IMR-90 (cell line): ENCODE measurements around the gene PRKCA. TPM values are rescaled to one million over a fixed set of nuclear protein-coding genes. Genes with fewer than 3 reads are reported as not detected.

Experiments used
- ATAC-seq: fragments of 200-7000 bp; cut with Tn5 transposase; 2 replicates; pipeline ENCODE4 v1.9.1; 2020; ENCODE audit warnings: low read depth, mild to moderate bottlenecking, moderate library complexity
- BruUV-seq: library from RNA; stranded (reverse); fragments of 400-500 nt; replicated peaks from 2 replicates; lab custom pipeline; 2021; lab: Mats Ljungman, UMichigan
- CTCF ChIA-PET: fragments of 300-600 bp; formaldehyde crosslinking; extraction: SDS; loops from one replicate; lab custom pipeline; 2021; ENCODE audit warnings: antibody characterized with exemption; lab: Yijun Ruan, JAX
- POLR2A ChIA-PET: fragments of 300-600 bp; sonication (Branson Sonifier 250); formaldehyde crosslinking; loops from one replicate; lab custom pipeline; 2022; ENCODE audit warnings: antibody characterized with exemption; ENCODE audit not compliant: unreplicated experiment; lab: Charles Lee
- DNase-seq: peaks from one replicate; pipeline ENCODE4 v3.0.0; 2013
- H2AFZ ChIP-seq: replicated peaks from 2 replicates; pipeline ENCODE3; 2013; ENCODE audit warnings: low read length, mild to moderate bottlenecking; ENCODE audit not compliant: poor library complexity
- H2AK5ac ChIP-seq: 2 replicates; pipeline ENCODE4 v1.6.1; 2013; ENCODE audit warnings: low read depth, low read length, inconsistent platforms
- H2AK9ac ChIP-seq: replicated peaks from 2 replicates; pipeline ENCODE3; 2013; ENCODE audit warnings: mild to moderate bottlenecking, low read depth, low read length, moderate library complexity; ENCODE audit not compliant: poor library complexity
- H2BK120ac ChIP-seq: 2 replicates; pipeline ENCODE4 v1.6.1; 2013; ENCODE audit warnings: low read depth, low read length, inconsistent platforms
- H2BK15ac ChIP-seq: 3 replicates; pipeline ENCODE4 v1.6.1; 2013; ENCODE audit warnings: low read depth, low read length, inconsistent platforms
- H2BK20ac ChIP-seq: 2 replicates; pipeline ENCODE4 v1.6.1; 2013; ENCODE audit warnings: low read depth, mild to moderate bottlenecking, inconsistent platforms, low read length, moderate library complexity
- H2BK5ac ChIP-seq: 2 replicates; pipeline ENCODE4 v1.6.1; 2013; ENCODE audit warnings: mild to moderate bottlenecking, low read depth, low read length, inconsistent platforms; ENCODE audit not compliant: poor library complexity, severe bottlenecking
- H3K14ac ChIP-seq: replicated peaks from 2 replicates; pipeline ENCODE4 v1.6.1; 2013; ENCODE audit warnings: low read depth, low read length, inconsistent platforms
- H3K18ac ChIP-seq: 2 replicates; pipeline ENCODE4 v1.6.1; 2013; ENCODE audit warnings: low read depth, low read length, control low read depth
- H3K23ac ChIP-seq: 2 replicates; pipeline ENCODE4 v1.6.1; 2013; ENCODE audit warnings: low read depth, low read length, inconsistent platforms
- H3K27ac ChIP-seq: 2 replicates; pipeline ENCODE4 v1.5.1; 2013; ENCODE audit warnings: mild to moderate bottlenecking, control low read depth, low read length; ENCODE audit not compliant: insufficient read depth
- H3K27me3 ChIP-seq: 2 replicates; pipeline ENCODE4 v1.6.1; 2013; ENCODE audit warnings: low read length; ENCODE audit not compliant: control insufficient read depth, insufficient read depth
- H3K36me3 ChIP-seq: 2 replicates; pipeline ENCODE4 v1.6.1; 2013; ENCODE audit warnings: low read length, mixed read lengths; ENCODE audit not compliant: control insufficient read depth, insufficient read depth
- H3K4ac ChIP-seq: 2 replicates; pipeline ENCODE4 v1.6.1; 2013; ENCODE audit warnings: low read depth, low read length, inconsistent platforms
- H3K4me1 ChIP-seq: 2 replicates; pipeline ENCODE4 v1.6.1; 2013; ENCODE audit warnings: low read length, mixed read lengths; ENCODE audit not compliant: control insufficient read depth, insufficient read depth
- H3K4me2 ChIP-seq: 2 replicates; pipeline ENCODE4 v1.6.1; 2013; ENCODE audit warnings: low read depth, mild to moderate bottlenecking, control low read depth, low read length, moderate library complexity
- H3K4me3 ChIP-seq: 2 replicates; pipeline ENCODE4 v1.5.1; 2013; ENCODE audit warnings: low read depth, mild to moderate bottlenecking, control low read depth, low read length, moderate library complexity; ENCODE audit not compliant: insufficient read depth
- H3K56ac ChIP-seq: 2 replicates; pipeline ENCODE4 v1.6.1; 2013; ENCODE audit warnings: low read length, inconsistent platforms; ENCODE audit not compliant: insufficient read depth; ENCODE audit errors: extremely low read depth
- H3K79me1 ChIP-seq, 2 experiments: 2 replicates each; pipeline ENCODE4 v1.6.1; 2013; ENCODE audit warnings: low read length in 2 of 2, inconsistent platforms in 1 of 2, low read depth in 1 of 2
- H3K9ac ChIP-seq: 2 replicates; pipeline ENCODE4 v1.6.1; 2013; ENCODE audit warnings: low read depth, low read length, control low read depth
- H3K9me1 ChIP-seq: 2 replicates; pipeline ENCODE4 v1.6.1; 2013; ENCODE audit warnings: low read length, inconsistent platforms; ENCODE audit not compliant: insufficient read depth
- H3K9me3 ChIP-seq: 2 replicates; pipeline ENCODE4 v1.6.1; 2013; ENCODE audit warnings: low read length; ENCODE audit not compliant: control insufficient read depth, insufficient read depth
- H4K20me1 ChIP-seq: 2 replicates; pipeline ENCODE4 v1.6.1; 2013; ENCODE audit warnings: low read length, inconsistent platforms; ENCODE audit not compliant: insufficient read depth
- H4K5ac ChIP-seq: 2 replicates; pipeline ENCODE4 v1.6.1; 2013; ENCODE audit warnings: mild to moderate bottlenecking, low read depth, low read length, control low read depth
- H4K8ac ChIP-seq, 2 experiments: 2 replicates each; pipeline ENCODE4 v1.6.1; 2013; ENCODE audit warnings: low read depth in 2 of 2, low read length in 2 of 2, control low read depth in 1 of 2, inconsistent platforms in 1 of 2
- H4K91ac ChIP-seq: 2 replicates; pipeline ENCODE4 v1.6.1; 2013; ENCODE audit warnings: low read depth, low read length, inconsistent platforms; ENCODE audit not compliant: insufficient read depth
- BHLHE40 ChIP-seq: fragments of 150-350 bp; IDR thresholded peaks from 2 replicates; pipeline ENCODE4 v1.6.1; 2016; ENCODE audit warnings: mild to moderate bottlenecking, low read depth, low read length
- CEBPB ChIP-seq: IDR thresholded peaks from 2 replicates; pipeline ENCODE4 v1.6.1; 2012; ENCODE audit warnings: low read depth, low read length, improper control_type of control experiment
- CHD1 ChIP-seq: IDR thresholded peaks from 2 replicates; pipeline ENCODE4 v1.6.1; 2012; ENCODE audit warnings: low read depth, low read length, improper control_type of control experiment
- CTCF ChIP-seq: conservative IDR thresholded peaks from 2 replicates; pipeline ENCODE4 v1.5.1; 2012; ENCODE audit warnings: mild to moderate bottlenecking, low read depth, low read length, improper control_type of control experiment
- ELK1 ChIP-seq: fragments of 150-350 bp; IDR thresholded peaks from 2 replicates; pipeline ENCODE4 v1.6.1; 2016; ENCODE audit warnings: low read depth, mild to moderate bottlenecking, low read length, moderate library complexity, borderline replicate concordance
- FOS ChIP-seq: fragments of 150-350 bp; IDR thresholded peaks from 2 replicates; pipeline ENCODE4 v1.6.1; 2016; ENCODE audit warnings: low read depth, low read length
- MAFK ChIP-seq: IDR thresholded peaks from 2 replicates; pipeline ENCODE4 v1.6.1; 2012; ENCODE audit warnings: low read depth, low read length, improper control_type of control experiment
- MAZ ChIP-seq: IDR thresholded peaks from 2 replicates; pipeline ENCODE4 v1.6.1; 2012; ENCODE audit warnings: low read depth, mild to moderate bottlenecking, low read length, improper control_type of control experiment, moderate library complexity, borderline replicate concordance
- MXI1 ChIP-seq: IDR thresholded peaks from 2 replicates; pipeline ENCODE4 v1.6.1; 2012; ENCODE audit warnings: low read depth, mild to moderate bottlenecking, low read length, moderate library complexity, borderline replicate concordance
- NFE2L2 ChIP-seq: fragments of 150-350 bp; IDR thresholded peaks from 2 replicates; pipeline ENCODE4 v1.6.1; 2016; ENCODE audit warnings: low read depth, mild to moderate bottlenecking, low read length
- RCOR1 ChIP-seq: IDR thresholded peaks from 2 replicates; pipeline ENCODE4 v1.6.1; 2012; ENCODE audit warnings: mild to moderate bottlenecking, low read length, improper control_type of control experiment; ENCODE audit not compliant: insufficient replicate concordance
- SMC3 ChIP-seq: fragments of 150-350 bp; IDR thresholded peaks from 2 replicates; pipeline ENCODE4 v1.6.1; 2016; ENCODE audit warnings: low read depth, mild to moderate bottlenecking, antibody characterized with exemption, low read length, moderate library complexity
- USF2 ChIP-seq: fragments of 150-350 bp; IDR thresholded peaks from 2 replicates; pipeline ENCODE4 v1.6.1; 2017; ENCODE audit warnings: mild to moderate bottlenecking, antibody characterized with exemption, low read length, low read depth
- WGBS, 2 experiments: methylation state at CpG; one replicate each; pipeline versions ENCODE4 v1.1.5 to v1.1.7; 2013; ENCODE audit warnings: missing lambda C conversion rate in 2 of 2; ENCODE audit not compliant: insufficient read length in 1 of 2; ENCODE audit errors: extremely low coverage in 2 of 2; 5-methylcytosine and 5-hydroxymethylcytosine counted together
- dilution Hi-C: fragments of 300-500 bp; cut with HindIII; formaldehyde crosslinking; loops from one replicate; pipeline ENCODE4 v1.14.3; 2018; ENCODE audit warnings: low sequenced_read_pairs; ENCODE audit not compliant: unreplicated experiment
- in situ Hi-C: fragments of 300-500 bp; cut with MboI; formaldehyde crosslinking; loops from 3 replicates; pipeline ENCODE4 v1.14.3; 2019; ENCODE audit warnings: low sequenced_read_pairs, inconsistent platforms, mixed read lengths
- intact Hi-C: fragments of 100-400 bp; cut with micrococcal nuclease; formaldehyde crosslinking; loops from 2 replicates; pipeline ENCODE4 v1.10.0; 2022
- polyA plus RNA-seq, 3 experiments: library from polyadenylated mRNA; depleted of rRNA; stranded (reverse); fragments of >200 nt; gene quantifications; 2 replicates each; pipeline ENCODE4 v1.2.3, GENCODE V29; 2012; ENCODE audit warnings: low replicate concordance in 1 of 3
- total RNA-seq: library from RNA; depleted of rRNA; stranded (reverse); fragments of >200 nt; gene quantifications from 2 replicates; pipeline ENCODE4 v1.2.3, GENCODE V29; 2012

Gene PRKCA
- total and polyA plus RNA-seq, 2 of the 4 experiments (the other 2 are of a cell fraction), result 31.0 to 46.0 TPM

- H3K14ac ChIP-seq, result peak overlapping the region; percentile 97
- peaks cover 33 to 71% of the 10 kb centered on the region in 2 experiments for H3K79me1 ChIP-seq
- BruUV-seq, result no TSS peak
- H3K36me3 ChIP-seq, result peaks cover 2% of the 10 kb centered on the region; the same call in 1 of the 2 replicates
- peak overlapping the region; percentile 79 for H2BK20ac ChIP-seq
- H4K20me1 ChIP-seq, result peaks cover 13% of the 10 kb centered on the region
- peak overlapping the region; percentile 48 for H3K18ac ChIP-seq
- H3K4me3 ChIP-seq, result no peak overlapping the region
- POLR2A ChIA-PET, result no interaction called here
- H4K8ac ChIP-seq, result peak overlapping the region; percentile 79 to 93; a peak in 3 of 4 replicates
- dilution Hi-C loops, result no loop called here
- TF ChIP-seq ELK1 (no peak), CEBPB (no peak), MAFK (no peak), MXI1 (peak; percentile 72; the same call in 1 of the 2 replicates), NFE2L2 (no peak), RCOR1 (no peak), SMC3 (no peak), BHLHE40 (no peak), MAZ (no peak), FOS (no peak), CTCF (no peak), USF2 (peak; percentile 83), CHD1 (no peak)
- H3K9ac ChIP-seq, result no peak overlapping the region
- peak overlapping the region; percentile 48; the same call in 1 of the 2 replicates for H3K56ac ChIP-seq
- ATAC-seq (peak; percentile 92), DNase-seq (peak; percentile 76)
- H2AK5ac ChIP-seq, result no peak overlapping the region; the same call in 1 of the 2 replicates
- peaks cover 24% of the 10 kb centered on the region for H3K9me1 ChIP-seq
- no peaks in the 10 kb centered on the region for H3K9me3 ChIP-seq
- intact Hi-C loops, result no loop called here
- H4K5ac ChIP-seq, result no peak overlapping the region
- peaks cover 18% of the 10 kb centered on the region for H3K4me1 ChIP-seq
- in situ Hi-C loops, result no loop called here
- no peaks in the 10 kb centered on the region for H3K27me3 ChIP-seq
- CTCF ChIA-PET, result no interaction called here
- H3K4ac ChIP-seq, result peak overlapping the region; percentile 91
- peak overlapping the region; percentile 80; the same call in 2 of the 3 replicates for H2BK15ac ChIP-seq
- WGBS, 2 experiments, result no CpG with 5 or more reads among the region's 15 CpGs
- peak overlapping the region; percentile 81 for H3K27ac ChIP-seq
- H4K91ac ChIP-seq, result peak overlapping the region; percentile 97; the same call in 1 of the 2 replicates
- peak overlapping the region; percentile 41 for H3K4me2 ChIP-seq
- H2AK9ac ChIP-seq, result peak overlapping the region; percentile 83
- H3K23ac ChIP-seq, result peak overlapping the region; percentile 49; the same call in 1 of the 2 replicates
- peak overlapping the region; percentile 89 for H2BK120ac ChIP-seq
- peak overlapping the region; percentile 58 for H2BK5ac ChIP-seq
- peak overlapping the region; percentile 63 for H2AFZ ChIP-seq
Measured at GRCh38 chr17:66580184-66580955, 278.0 kb downstream of the PRKCA start.
